C1 segment of cervical spinal cord (tissue), 14 donors: ENCODE results near the gene FLT1.

ENCODE experiments used
- DNase-seq, 14 donors: peaks; one replicate each; lab custom pipeline; 2025; lab: John Stamatoyannopoulos, UW

Gene FLT1

GRCh38 chr13:28394422-28394821, 100.5 kb downstream of the FLT1 start:
- no peak for DNase-seq

GRCh38 chr13:28392896-28393505, 101.9 kb downstream of the FLT1 start:
- no peak for DNase-seq

GRCh38 chr13:28392428-28392827, 102.5 kb downstream of the FLT1 start:
- no peak for DNase-seq

- no peak for DNase-seq
Measured at GRCh38 chr13:28387740-28388501, 107.0 kb downstream of the FLT1 start.

- no peak for DNase-seq
Measured at GRCh38 chr13:28385362-28385761, 109.6 kb downstream of the FLT1 start.

GRCh38 chr13:28384789-28385188, 110.1 kb downstream of the FLT1 start:
- DNase-seq: no peak

- DNase-seq: no peak
Measured at GRCh38 chr13:28380319-28380718, 114.6 kb downstream of the FLT1 start.

- no peak for DNase-seq
Measured at GRCh38 chr13:28379371-28380083, 115.4 kb downstream of the FLT1 start.

GRCh38 chr13:28376604-28377003, 118.3 kb downstream of the FLT1 start:
- no peak for DNase-seq

- no peak for DNase-seq
Measured at GRCh38 chr13:28375250-28375930, 119.5 kb downstream of the FLT1 start.

GRCh38 chr13:28373810-28374209, 121.1 kb downstream of the FLT1 start:
- no peak for DNase-seq

- no peak for DNase-seq
Measured at GRCh38 chr13:28370448-28370847, 124.5 kb downstream of the FLT1 start.

- no peak for DNase-seq
Measured at GRCh38 chr13:28358708-28359107, 136.2 kb downstream of the FLT1 start.

- DNase-seq: no peak
Measured at GRCh38 chr13:28357911-28358433, 137.0 kb downstream of the FLT1 start.

- DNase-seq: peak in 1 of 14 donors; percentile 4
Measured at GRCh38 chr13:28357247-28357825, 137.6 kb downstream of the FLT1 start.

- no peak for DNase-seq
Measured at GRCh38 chr13:28356561-28357021, 138.3 kb downstream of the FLT1 start.

GRCh38 chr13:28355822-28356371, 139.0 kb downstream of the FLT1 start:
- no peak for DNase-seq

GRCh38 chr13:28355046-28355821, 139.7 kb downstream of the FLT1 start:
- no peak for DNase-seq

- no peak for DNase-seq
Measured at GRCh38 chr13:28353679-28354078, 141.2 kb downstream of the FLT1 start.
